Keratinocyte (primary cell): Measurements from ENCODE around the gene PCSK2.

Experiments used
- EZH2 ChIP-seq: IDR thresholded peaks from one replicate; pipeline ENCODE4 v1.6.1; 2012; ENCODE audit warnings: inconsistent platforms, mild to moderate bottlenecking, low read length, moderate library complexity
- TF ChIP-seq, protein P1 (sequence below), 3 experiments: IDR thresholded peaks in 1 of 3; conservative IDR thresholded peaks in 1 of 3; optimal IDR thresholded peaks in 1 of 3; 2 replicates in 2 of 3; 3 replicates in 1 of 3; pipeline versions ENCODE3 to v1.5.1; 2011; ENCODE audit warnings: low read length in 3 of 3, mild to moderate bottlenecking in 3 of 3, moderate library complexity in 2 of 3, control low read depth in 1 of 3, inconsistent platforms in 1 of 3; ENCODE audit not compliant: insufficient read depth in 2 of 3; ENCODE audit errors: extremely low read depth in 1 of 3

DNA sequence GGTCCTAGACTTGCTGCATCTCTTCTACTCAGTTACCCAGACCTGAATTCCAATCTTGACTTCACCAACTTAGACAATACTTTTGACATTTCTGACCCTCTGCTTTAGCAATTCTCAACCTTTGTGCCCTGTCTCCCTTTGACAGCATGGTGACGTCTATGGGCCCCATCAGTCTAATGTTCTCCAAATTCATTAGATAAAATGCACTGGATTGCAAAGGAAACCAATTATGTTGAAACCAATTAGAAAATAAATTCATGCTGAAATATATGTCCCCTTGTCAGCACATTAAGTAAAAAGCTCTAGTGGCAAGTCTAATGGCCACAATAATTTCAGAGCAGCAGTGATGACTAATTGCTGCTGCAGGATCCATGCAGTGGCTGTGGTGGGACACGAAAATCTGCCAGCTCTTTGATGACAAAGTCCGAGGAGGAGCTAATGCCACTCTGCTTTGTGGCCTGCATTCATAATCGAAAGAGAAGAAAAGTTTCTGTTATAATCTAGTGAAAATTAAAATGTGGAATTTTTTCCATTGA is 240.3 kb downstream of the PCSK2 start:
- no peak for TF ChIP-seq EZH2
- TF ChIP-seq, protein P1, sequence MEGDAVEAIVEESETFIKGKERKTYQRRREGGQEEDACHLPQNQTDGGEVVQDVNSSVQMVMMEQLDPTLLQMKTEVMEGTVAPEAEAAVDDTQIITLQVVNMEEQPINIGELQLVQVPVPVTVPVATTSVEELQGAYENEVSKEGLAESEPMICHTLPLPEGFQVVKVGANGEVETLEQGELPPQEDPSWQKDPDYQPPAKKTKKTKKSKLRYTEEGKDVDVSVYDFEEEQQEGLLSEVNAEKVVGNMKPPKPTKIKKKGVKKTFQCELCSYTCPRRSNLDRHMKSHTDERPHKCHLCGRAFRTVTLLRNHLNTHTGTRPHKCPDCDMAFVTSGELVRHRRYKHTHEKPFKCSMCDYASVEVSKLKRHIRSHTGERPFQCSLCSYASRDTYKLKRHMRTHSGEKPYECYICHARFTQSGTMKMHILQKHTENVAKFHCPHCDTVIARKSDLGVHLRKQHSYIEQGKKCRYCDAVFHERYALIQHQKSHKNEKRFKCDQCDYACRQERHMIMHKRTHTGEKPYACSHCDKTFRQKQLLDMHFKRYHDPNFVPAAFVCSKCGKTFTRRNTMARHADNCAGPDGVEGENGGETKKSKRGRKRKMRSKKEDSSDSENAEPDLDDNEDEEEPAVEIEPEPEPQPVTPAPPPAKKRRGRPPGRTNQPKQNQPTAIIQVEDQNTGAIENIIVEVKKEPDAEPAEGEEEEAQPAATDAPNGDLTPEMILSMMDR (optimal IDR thresholded peaks at IDR 0.05 in 1 of 3, IDR thresholded peaks at IDR 0.05 in 1 of 3, conservative IDR thresholded peaks at IDR 0.05 in 1 of 3; ENCODE audit: extremely low read depth in 1 of 3, insufficient read depth in 2 of 3, low read length in 3 of 3), result no peak
